Brain microvascular endothelial cell (primary cell): ENCODE data around the gene PCMT1.

Experiments used
- DNase-seq: peaks from one replicate; pipeline ENCODE4 v3.0.0-alpha.2; 2020
- H3K27ac ChIP-seq: fragments of 250-450 bp; sonication (Bioruptor Pico); 2 replicates; pipeline ENCODE4 v1.5.1; 2020; ENCODE audit warnings: mild to moderate bottlenecking, moderate library complexity
- H3K27me3 ChIP-seq: fragments of 250-450 bp; sonication (Bioruptor Pico); replicated peaks from 2 replicates; pipeline ENCODE4 v1.5.1; 2020; ENCODE audit warnings: mild to moderate bottlenecking
- H3K36me3 ChIP-seq: fragments of 250-450 bp; sonication (Bioruptor Pico); replicated peaks from 2 replicates; pipeline ENCODE4 v1.5.1; 2020; ENCODE audit warnings: mild to moderate bottlenecking
- H3K4me3 ChIP-seq: 2 replicates; pipeline ENCODE4 v1.5.1; 2011; ENCODE audit warnings: low read depth, mild to moderate bottlenecking, control low read depth, low read length, moderate library complexity
- CTCF ChIP-seq: IDR thresholded peaks from 2 replicates; pipeline ENCODE4 v1.5.1; 2011; ENCODE audit warnings: low read depth, mild to moderate bottlenecking, moderate library complexity, low read length, control low read depth, inconsistent platforms; ENCODE audit errors: missing control alignments
- in situ Hi-C: cut with HindIII; loops from 2 replicates; pipeline ENCODE4 v1.10.0; 2017; ENCODE audit warnings: low sequenced_read_pairs, low pct_ligation_motif_present

The PCMT1 gene

GRCh38 chr6:149830731-149831307 lies 81.3 kb downstream of the PCMT1 start:
- H3K36me3 ChIP-seq = no peaks in the 10 kb centered on the region
- DNase-seq = peak; percentile 47
- H3K4me3 ChIP-seq = peak overlapping the region; percentile 15
- no peak for TF ChIP-seq CTCF
- no peaks in the 10 kb centered on the region for H3K27me3 ChIP-seq
- in situ Hi-C loops = no loop called here
- no peak overlapping the region for H3K27ac ChIP-seq

GRCh38 chr6:149831308-149831820 lies 81.8 kb downstream of the PCMT1 start:
- TF ChIP-seq CTCF = no peak
- DNase-seq = no peak
- H3K36me3 ChIP-seq = peaks cover 2% of the 10 kb centered on the region
- H3K27me3 ChIP-seq = no peaks in the 10 kb centered on the region
- H3K4me3 ChIP-seq = no peak overlapping the region
- H3K27ac ChIP-seq = no peak overlapping the region
- in situ Hi-C loops = no loop called here

GRCh38 chr6:149833651-149834050 lies 84.1 kb downstream of the PCMT1 start:
- DNase-seq = no peak
- H3K27ac ChIP-seq = no peak overlapping the region
- H3K36me3 ChIP-seq = peaks cover 2% of the 10 kb centered on the region
- no peak for TF ChIP-seq CTCF
- in situ Hi-C loops = no loop called here
- H3K27me3 ChIP-seq = no peaks in the 10 kb centered on the region
- H3K4me3 ChIP-seq = no peak overlapping the region

GRCh38 chr6:149834513-149835481 lies 85.3 kb downstream of the PCMT1 start:
- TF ChIP-seq CTCF = peak; percentile 86
- in situ Hi-C loops = no loop called here
- no peak overlapping the region for H3K4me3 ChIP-seq
- no peak for DNase-seq
- no peaks in the 10 kb centered on the region for H3K27me3 ChIP-seq
- no peak overlapping the region for H3K27ac ChIP-seq
- peaks cover 2% of the 10 kb centered on the region for H3K36me3 ChIP-seq

- DNase-seq = peak; percentile 60
- peaks cover 2% of the 10 kb centered on the region for H3K36me3 ChIP-seq
- no peak overlapping the region for H3K4me3 ChIP-seq
- no peak overlapping the region for H3K27ac ChIP-seq
- H3K27me3 ChIP-seq = no peaks in the 10 kb centered on the region
- in situ Hi-C loops = no loop called here
- TF ChIP-seq CTCF = peak; percentile 85
Measured at GRCh38 chr6:149840345-149841075, 91.0 kb downstream of the PCMT1 start.
